Right kidney (tissue), 1 donor: ENCODE results near the gene ERBB3.

Source experiments
- DNase-seq: peaks from one replicate; pipeline ENCODE4 v3.0.0-alpha.2; 2016

ERBB3 gene

GRCh38 chr12:56078427-56078826 is 1.5 kb upstream of the ERBB3 start:
- DNase-seq = no peak

DNA sequence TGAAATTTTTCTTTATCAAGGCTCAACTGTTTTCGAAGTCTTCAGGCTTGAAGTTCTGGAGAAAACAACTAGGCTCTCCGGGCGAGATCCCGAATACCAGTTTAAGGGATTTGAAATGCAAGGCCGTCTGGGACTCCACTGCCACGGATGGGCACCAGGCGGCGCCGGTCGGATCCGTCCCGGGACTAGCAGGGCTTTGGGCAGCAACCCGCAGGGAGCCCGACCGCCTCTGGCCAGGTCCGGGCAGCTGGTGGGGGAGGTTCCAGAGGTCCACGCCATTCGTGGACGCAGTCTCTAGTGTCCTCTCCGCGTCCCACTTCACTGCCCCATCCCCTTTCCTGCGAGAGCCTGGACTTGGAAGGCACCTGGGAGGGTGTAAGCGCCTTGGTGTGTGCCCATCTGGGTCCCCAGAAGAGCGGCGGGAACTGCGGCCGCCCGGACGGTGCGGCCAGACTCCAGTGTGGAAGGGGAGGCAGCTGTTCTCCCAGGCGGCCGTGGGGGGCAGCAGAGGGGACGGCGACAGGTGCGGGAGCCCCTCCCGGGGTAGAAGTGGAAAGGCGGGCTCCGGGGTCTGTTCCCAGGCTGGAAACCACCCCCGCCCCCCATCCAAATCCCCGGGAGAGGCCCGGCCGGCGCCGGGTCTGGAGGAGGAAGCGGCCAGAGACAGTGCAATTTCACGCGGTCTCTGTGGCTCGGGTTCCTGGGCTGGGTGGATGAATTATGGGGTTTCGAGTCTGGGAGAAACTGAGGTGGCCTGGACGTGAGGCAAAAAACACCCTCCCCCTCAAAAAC is 838 bp upstream of the ERBB3 start:
- DNase-seq = peak; percentile 95

GRCh38 chr12:56080556-56081138 is 682 bp downstream of the ERBB3 start:
- DNase-seq = no peak

DNA sequence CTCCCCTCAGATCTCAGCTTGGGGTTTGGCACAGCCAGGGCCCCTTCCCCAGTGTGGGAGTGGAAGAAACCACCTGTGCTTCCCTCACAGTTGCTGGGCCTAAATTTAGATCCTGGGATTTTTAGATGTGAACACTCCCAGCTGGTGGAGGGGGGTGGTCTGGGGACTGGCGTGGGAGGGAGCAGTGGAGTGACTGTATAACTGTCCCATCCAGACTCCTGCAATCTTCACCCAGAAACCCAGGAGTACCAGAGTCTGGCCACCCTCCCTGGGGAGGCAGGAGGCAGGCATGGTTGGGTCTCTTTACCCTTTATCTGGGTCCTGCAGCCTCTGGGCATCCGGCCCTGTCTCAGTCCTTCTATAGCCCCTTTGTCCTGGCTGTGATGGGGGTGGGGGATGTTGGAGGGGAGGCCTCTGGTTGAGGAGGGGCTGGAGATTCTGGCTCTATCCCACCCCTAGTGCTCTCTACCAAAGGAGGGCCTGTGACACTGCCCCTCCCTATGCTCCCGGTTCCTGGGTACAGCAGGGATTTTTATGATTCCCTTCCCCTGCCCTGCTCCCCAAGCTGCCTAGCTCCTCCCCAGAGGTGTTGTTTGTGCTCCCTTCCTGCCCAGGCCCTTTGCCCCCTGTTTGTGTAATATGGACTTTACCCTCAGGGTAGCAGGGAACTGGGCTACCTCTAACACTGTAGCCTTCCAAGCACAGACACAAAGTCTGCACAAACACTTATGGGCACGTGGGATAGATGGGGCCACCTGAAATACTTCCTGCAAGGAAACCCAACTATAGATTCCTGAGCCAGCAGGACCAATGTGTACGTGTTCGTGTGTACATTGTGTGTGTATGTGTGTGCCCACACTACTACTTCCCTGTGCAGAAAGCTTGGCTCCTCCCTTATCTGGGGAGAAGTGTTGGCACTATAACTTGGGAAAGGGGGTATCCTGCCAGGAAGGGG is 1.7 kb downstream of the ERBB3 start:
- peak; percentile 25 for DNase-seq

DNA sequence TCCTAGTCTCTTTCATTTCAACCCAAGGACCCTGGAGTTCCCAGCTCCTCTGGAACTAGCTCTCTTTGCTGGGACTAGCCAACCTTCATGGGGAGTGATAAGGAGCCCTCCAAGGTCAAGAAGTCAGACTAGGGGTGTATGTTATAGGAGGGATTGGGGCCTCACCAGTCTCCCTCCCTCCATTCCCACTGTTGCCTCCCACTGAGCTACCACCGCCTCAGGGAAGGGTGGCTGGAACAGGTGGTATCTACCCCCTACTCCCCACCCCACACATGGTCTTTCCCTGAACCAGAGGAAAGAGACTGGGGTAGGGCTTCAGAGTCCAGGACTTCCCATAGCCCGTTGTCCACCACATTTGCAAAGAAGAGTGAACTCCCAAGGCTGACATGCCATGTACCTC is 2.4 kb downstream of the ERBB3 start:
- no peak for DNase-seq

DNA sequence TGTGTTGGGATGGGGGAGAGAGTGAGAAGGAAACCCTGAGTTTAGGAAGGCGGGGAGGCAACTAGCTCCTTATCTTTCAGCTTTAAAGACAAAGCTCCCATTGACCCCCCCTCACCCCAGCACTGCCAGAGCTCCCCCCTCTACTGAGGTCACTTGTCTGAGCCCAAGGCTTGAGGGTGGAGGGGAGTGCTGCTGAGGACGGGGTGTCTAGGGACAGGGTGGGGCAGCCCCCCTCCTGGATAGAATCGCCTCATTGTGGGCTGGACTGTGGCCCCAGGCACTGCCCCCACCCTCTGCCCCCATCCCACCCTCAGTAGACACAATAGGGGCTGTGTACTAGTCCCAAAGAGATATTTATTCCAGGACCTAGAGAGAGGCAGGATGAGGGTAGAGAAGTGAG is 3.0 kb downstream of the ERBB3 start:
- DNase-seq = no peak

- DNase-seq = no peak
These were observed 5.1 kb downstream of the ERBB3 start for GRCh38 chr12:56084958-56085543.

DNA sequence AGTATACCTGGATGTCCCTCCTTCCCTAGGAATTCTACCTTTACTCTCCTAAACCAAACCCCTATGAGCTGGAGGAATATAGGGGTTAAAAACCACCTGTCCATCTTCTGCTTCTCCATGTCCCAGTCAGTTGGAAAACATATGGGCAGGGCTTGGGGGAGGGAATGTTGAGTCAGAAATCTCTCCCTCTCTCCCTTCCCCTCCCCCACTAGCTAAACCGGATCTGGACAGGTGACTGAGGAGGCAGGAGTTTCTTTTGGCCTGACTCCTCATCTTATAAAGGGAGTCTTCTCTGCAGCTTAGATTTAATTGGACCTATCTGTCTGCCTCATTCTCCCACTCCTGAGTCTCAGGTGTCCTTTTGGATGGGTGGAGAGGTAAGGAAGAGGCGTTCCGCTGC is 6.1 kb downstream of the ERBB3 start:
- no peak for DNase-seq

DNA sequence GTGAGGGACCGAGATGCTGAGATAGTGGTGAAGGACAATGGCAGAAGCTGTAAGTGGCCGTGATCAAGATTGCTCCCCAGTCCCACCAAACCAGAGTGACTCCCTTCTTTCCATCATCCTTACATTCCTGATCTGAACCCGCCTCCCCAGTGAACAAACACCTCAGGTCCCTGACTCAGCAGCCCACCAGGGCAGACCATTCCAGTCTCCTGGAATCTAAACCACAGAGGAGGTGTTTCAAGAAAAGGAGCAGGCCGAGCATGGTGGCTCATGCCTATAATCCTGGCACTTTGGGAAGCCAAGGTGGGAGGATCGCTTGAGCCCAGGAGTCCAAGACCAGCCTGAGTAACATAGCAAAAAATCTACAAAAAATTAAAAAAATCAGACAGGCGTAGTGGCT is 6.6 kb downstream of the ERBB3 start:
- DNase-seq = no peak

- DNase-seq = no peak
These were observed 7.3 kb downstream of the ERBB3 start for GRCh38 chr12:56087220-56087619.

GRCh38 chr12:56097738-56098137 is 17.8 kb downstream of the ERBB3 start:
- no peak for DNase-seq

- DNase-seq = no peak
These were observed 18.6 kb downstream of the ERBB3 start for GRCh38 chr12:56098592-56098991.

GRCh38 chr12:56099787-56100186 is 19.8 kb downstream of the ERBB3 start:
- no peak for DNase-seq

- DNase-seq = no peak
These were observed 21.1 kb downstream of the ERBB3 start for GRCh38 chr12:56101045-56101444.

DNA sequence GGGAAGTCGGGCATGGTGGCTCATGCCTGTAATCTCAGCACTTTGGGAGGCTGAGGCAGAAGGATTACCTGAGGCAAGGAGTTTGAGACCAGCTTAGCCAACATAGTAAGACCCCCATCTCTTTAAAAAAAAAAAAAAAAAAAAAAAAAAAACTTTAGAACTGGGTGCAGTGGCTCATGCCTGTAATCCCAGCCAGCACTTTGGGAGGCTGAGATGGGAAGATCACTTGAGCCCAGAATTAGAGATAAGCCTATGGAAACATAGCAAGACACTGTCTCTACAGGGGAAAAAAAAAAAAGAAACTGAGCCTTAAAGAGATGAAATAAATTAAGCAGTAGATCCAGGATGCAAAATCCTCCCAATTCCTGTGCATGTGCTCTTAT is 22.7 kb downstream of the ERBB3 start:
- DNase-seq = no peak

GRCh38 chr12:56103066-56103711 is 23.2 kb downstream of the ERBB3 start:
- no peak for DNase-seq

DNA sequence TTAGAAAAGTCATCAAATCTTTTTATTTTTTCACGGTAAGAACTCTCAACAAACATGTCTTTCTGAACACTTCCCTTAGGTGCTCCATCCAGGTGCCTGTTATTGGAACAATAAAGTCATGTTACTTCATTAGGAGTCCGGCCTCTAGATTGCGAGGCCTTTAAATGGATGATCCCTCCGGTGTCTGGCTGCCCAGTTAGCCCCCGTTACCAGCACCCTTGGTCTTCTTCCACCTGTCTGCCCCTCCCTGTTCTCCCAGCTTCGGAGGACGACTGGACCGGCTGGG is 23.8 kb downstream of the ERBB3 start:
- no peak for DNase-seq

GRCh38 chr12:56104109-56104814 is 24.3 kb downstream of the ERBB3 start, which contains the start of gene PA2G4:
TSS of gene PA2G4 (plus strand) at chr12:56104559. CDS start at chr12:56104738, 179 bp downstream.
- DNase-seq = peak; percentile 85

DNA sequence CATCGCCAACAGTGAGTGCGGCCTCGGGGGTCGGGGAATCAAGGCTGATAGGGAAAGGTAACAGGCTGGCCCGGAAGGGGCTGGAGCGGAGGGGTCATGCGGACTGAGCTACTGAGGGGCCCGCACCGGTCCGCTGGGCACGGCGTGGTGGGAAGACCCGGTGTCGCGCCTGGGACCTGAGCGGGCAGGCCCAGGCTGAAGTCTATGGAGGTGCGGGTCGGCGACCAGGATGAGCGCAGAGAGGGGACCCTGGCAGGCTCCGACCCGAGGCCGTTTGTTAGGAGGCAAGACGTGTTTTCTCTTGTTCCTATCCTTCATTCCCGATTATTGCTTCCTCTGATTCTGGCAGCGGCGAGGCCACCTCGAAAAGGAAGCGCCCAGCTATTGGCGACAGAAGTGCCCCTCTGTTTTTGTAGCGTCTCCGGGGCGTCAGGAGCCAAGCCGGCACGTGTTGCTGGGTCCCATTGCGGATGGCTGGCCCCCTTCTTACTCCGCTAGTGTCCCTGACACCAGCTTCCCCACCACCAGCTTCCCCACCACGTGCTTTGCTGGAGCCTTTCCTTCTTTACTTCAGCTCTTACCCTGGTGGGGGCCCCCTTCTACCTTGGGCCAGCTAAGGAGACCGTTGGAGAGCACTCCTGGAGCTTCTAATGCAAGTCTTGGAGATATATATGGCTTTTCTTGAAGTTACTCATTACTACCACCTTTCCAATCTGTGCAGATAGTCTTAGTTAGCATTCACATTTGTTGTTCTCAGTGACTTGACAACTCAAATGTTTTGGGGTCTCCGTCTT is 25.0 kb downstream of the ERBB3 start:
- DNase-seq = no peak

GRCh38 chr12:56105609-56105902 is 25.6 kb downstream of the ERBB3 start:
- no peak for DNase-seq

DNA sequence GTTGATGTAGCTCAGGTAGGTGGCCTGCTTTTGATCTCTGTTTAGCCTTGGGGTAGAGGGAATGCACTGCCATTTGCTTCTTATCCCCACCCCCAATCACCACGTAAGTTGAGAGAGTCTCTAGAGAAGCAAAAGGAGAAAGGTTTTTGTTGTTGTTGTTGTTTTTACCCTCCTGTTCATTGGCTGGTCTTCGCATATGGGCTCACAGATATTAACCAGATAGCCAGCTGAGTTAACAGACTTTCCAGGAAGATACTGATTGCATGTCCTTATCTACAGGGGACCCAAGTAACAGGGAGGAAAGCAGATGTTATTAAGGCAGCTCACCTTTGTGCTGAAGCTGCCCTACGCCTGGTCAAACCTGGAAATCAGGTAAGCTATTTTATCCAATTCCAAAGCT is 27.3 kb downstream of the ERBB3 start:
- no peak for DNase-seq
